Fibroblast of skin of back (primary cell): ENCODE data around the gene CTNNAL1.
"Not testable (repeated sequence)": the region's sequence is repeated elsewhere in the genome, so short reads cannot be mapped to it uniquely, and the experiment has no call there.

Source experiments
- DNase-seq: peaks from one replicate; pipeline ENCODE4 v3.0.0-alpha.2; 2013

CTNNAL1 gene

GRCh38 chr9:108921200-108921599 is 92.1 kb downstream of the CTNNAL1 start:
- DNase-seq = no peak

DNA sequence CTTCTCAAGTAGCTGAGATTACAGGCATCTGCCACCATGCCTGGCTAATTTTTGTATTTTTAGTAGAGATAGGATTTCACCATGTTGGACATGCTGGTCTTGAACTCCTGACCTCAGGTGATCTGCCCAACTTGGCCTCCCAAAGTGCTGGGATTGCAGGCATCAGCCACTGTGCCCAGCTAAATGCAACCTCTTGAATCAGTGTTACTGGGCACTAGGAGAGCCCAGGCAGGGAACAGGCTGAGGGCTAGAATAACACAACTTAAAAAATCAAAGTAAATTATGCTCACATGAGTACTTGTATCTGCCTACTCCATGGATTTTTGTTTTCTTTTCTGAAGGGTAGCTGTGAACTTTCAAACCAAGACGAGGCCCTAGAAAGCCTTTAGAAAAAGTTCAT is 92.9 kb downstream of the CTNNAL1 start:
- not testable (repeated sequence) for DNase-seq

DNA sequence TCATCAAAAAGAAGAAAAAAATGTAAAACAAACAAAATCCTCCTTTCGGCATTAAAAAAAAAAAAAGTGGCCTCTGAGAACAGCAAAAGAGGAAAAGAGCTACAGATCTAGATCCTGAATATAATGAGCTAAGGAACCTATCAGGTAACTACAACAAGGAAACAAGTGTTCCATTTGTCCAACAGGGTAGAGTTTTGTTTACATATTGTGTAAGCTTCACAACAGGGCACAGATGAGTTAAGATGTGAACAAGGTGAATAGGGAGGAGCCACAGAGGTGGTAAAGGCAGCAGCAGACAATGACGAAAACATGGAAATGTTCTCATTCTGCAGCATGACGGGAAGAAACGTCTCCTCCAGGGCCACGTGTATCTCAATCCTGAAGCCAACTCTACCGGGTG is 93.8 kb downstream of the CTNNAL1 start:
- DNase-seq = no peak

DNA sequence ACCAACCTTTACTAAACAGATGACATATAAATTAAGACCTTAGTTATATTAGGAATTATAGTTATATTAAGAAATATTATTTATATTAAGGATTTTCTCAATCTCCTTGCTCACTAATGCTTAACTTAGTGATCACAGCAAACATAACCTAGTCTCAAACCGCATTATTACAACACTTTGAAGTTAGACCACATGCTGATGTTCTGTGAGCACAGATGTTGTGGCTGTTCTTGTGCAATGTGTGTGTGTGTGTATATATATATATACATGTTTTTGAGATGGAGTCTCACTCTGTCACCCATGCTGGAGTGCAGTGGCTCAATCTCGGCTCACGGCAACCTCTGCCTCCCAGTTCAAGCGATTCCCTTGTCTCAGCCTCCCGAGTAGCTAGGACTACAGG is 99.9 kb downstream of the CTNNAL1 start:
- no peak for DNase-seq

DNA sequence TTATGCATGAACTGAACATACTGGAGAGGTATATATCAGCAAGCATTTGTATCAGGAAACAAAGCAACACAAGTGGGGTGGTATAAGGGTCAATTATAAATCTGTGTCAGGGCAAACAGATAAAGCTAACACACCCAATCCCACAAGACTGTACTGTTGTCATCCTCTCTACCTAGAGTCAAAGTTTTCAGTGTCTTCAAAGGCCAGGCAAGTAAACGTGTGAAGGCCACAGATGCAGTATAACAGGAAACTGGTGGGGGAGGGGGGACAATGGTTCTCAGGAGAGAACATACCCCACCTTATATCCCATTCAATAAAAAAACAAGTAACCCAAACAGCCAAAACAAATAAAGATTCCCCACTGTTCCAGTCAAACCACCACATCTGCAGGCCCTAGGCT is 101.5 kb downstream of the CTNNAL1 start:
- no peak for DNase-seq

- DNase-seq = no peak
These were observed 102.4 kb downstream of the CTNNAL1 start for GRCh38 chr9:108910914-108911313.

DNA sequence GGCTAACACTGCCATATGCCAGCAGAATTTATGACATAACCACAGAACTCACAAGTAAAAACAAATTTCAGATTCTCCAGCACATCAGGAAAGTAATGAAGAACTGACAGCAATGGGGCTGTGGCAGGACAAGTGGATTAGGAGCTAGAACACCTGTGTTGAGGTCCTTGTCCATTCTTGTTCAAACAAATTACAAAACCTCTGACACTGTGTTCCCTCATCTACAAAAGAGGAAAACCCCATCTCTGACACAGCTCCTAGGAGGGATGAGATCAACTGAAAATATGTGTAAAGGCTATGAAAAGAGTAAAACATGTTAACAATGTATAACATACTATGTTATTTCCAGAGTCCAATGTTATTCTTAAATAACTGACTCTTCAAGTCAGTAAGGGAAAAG is 102.9 kb downstream of the CTNNAL1 start:
- DNase-seq = no peak

DNA sequence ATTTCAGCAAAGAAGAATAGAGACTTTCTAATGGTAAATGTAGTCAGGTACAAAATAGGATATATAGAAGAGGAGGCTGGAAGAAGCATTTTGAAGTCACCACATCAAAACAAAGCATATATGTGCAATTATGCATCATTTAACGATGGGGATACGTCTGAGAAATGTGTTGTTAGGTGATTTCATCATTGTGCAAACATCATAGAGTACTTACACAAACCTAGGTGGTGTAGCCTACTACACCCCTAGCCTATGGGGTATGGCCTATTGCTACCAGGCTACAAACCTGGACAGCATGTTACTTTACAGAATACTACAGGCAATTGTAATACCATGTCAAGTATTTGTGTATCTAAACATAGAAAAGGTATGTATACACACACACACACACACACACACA is 107.8 kb downstream of the CTNNAL1 start:
- no peak for DNase-seq

GRCh38 chr9:108904161-108904560 is 109.1 kb downstream of the CTNNAL1 start:
- DNase-seq = no peak

DNA sequence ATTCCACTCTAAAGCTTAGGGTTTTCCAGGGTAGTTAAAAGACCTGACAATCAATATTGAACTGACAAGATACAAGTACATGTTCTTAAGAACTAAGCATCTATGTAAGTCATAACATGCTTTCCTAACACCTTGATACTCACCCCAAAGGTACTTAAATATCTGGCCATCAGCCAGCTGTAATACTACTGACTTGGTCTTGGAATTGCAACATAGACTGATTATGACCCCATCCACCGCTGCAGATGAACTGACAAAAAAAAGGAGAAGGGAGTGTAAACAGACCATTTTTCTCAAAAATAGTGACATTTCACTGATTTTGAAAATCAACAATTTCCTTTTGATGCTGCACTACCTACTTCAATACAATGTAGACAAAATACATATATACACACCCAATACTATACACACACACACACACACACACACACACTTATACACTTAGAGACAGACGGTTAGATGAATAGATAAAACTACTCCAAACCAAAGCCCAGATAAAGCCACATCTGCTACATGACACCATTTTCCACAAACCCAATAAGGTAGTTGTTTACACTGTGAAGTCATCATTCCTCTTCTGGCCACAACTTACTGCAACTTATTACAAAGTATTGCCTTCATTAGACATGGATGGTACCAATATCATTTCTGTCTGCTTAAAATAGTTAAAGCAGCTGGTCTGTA is 109.7 kb downstream of the CTNNAL1 start:
- peak; percentile 2 for DNase-seq

DNA sequence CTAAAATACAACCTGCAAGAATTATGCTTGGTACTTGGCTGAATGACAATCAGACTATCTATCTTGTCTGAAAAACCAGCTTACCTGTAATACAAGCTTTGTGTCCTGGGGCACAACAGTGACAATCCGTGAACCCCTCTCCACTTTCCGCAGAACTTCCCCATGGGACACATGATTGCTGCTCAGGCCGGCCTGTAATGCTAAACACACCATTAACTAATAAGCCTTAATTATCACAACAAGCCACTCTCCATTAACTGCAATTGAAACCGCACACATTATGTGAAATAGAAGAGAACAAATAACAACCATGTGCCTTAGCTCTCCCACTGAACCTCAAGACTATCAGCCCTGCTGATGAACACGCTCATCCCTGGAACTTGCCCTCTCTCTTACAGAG is 113.1 kb downstream of the CTNNAL1 start:
- no peak for DNase-seq

GRCh38 chr9:108899023-108899695 is 114.1 kb downstream of the CTNNAL1 start:
- not testable (repeated sequence) for DNase-seq

- no peak for DNase-seq
These were observed 115.8 kb downstream of the CTNNAL1 start for GRCh38 chr9:108897324-108898096.

GRCh38 chr9:108894225-108894997 is 118.9 kb downstream of the CTNNAL1 start:
- no peak for DNase-seq
